Measurements from ENCODE around the gene LIFR. TPM values are rescaled to one million over a fixed set of nuclear protein-coding genes. Genes with fewer than 3 reads are reported as not detected.

The LIFR gene
- total RNA-seq, 1 donor from 2014 or later: 31.3 TPM

DNA sequence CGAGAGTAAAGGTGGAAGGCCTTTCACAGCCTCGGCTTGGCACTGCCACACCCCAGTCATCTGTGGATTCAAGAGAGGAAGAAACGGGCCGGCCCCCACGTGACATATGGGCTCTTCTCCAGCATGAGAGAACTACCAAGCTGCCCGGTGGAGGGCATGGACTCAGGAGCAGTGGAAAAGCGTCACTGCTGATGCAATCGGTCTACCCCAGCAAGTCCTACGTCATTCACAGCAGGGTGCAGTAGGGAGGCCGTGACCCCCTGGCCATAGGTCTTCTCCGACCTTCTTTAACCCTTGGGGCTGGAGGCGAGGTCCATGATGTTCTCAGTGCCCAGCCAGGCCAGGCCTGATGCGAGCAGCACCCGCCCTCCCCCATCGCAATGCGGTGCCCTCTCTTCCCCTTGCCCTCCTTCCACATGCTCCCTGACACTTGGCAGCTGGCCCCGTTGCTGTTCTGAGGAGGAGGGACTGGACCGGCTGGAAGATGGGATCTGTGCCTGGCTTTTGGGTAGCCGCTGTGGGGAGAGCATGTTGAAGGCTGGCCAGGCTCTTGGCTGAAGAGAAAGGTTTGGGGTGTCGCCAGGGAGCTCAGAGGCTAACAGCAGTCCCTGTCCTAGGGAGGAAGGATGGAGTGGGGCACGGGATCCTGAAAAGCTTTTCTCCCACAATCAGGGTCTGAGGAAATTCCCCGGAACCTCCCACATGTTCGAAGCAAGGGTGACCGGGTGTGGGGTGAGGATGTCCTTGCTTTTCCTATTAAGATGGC lies 89.8 kb downstream of the LIFR start:
- DNase-seq (ENCODE audit: low read depth in 2 of 2): peak; percentile 72 to 73

DNA sequence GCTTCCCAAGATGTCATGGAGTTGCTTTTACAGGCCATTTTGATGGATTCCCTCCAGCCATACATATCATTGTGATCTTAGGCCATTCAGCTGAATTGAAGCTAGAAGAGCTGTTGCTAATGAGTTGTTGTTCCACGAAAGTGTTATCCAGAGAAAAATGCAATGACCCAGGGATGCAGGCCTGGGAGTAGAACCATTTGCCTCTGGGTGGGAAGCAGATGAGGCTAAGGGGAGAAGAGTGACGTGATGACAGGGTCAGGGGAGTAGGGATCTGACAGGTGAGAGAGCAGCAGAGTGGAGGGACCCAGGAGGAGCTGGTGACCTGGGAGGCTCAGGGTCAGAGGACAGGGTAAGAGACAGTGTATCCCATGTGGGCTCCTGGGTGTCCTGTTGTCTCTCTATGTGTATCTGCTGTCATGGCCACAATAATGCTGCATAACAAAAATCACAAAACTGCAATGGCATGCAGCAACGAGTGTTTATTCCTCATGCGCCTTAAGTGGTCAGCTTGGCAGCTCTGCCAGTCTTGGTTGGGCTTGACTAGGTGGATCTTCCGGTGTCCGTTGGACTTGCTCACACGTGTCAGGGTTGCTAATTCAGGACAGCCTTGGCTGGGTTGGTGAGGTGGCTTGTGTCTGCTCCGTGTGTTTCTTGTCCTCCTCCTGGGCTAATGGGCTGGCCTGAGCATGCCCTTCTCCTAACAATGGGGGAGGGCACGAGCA lies 90.6 kb downstream of the LIFR start:
- peak in 1 of 2 donors; percentile 43 for DNase-seq (ENCODE audit: low read depth in 2 of 2)

DNA sequence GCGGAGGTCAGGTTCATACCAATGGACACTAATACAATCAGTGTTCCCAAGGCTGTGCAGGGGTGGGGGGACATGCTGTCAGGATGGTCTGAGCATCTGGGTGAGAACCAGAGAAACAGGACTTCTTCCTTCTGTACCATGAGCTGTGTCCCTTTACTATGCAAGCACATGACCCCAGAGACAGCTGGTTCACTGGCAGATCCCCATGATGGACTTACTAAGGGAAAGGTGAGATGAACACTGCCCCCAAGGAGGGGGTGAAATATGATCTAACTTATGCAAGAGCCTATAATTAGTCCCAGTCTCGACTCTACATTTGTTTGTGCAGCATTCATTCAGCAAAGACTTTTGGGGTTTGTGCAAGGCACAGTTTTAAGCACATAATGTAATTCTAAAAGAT lies 91.4 kb downstream of the LIFR start:
- DNase-seq (ENCODE audit: low read depth in 2 of 2): no peak

- DNase-seq (ENCODE audit: low read depth in 2 of 2): peak; percentile 90 to 94
Measured at GRCh38 chr5:38463634-38464521, 92.6 kb downstream of the LIFR start.

DNA sequence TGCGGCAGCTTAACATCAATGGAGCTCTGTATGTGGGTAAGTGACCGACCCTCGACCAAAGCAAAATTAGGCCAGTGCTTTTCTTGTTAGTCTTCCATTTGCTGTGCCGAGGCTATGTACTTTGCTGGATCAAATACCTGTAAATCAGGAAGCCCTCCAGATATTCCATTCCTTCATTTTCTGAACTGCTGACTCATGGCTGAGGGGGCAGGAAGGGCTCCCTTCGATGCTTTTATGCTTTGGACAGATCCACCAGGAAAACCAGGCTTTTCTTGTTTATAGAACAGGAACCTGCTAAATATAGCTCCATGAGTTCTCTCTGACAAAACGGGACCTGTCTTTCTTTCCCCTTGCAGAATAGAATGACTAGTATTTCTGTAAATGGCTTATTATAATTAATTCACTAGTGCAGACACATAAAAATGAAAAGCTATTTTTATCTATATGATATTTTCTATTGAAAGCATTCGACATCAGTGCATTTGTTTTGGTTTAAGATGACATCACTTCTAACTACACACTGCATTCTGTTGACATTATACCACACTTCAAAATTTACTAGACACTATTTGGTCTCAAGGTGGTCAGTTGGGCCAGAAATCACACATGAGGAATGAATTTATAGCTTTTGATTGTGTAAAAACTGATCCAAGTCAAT lies 93.3 kb downstream of the LIFR start:
- DNase-seq (ENCODE audit: low read depth in 2 of 2): peak in 1 of 2 donors; percentile 81

- DNase-seq (ENCODE audit: low read depth in 2 of 2): no peak
Measured at GRCh38 chr5:38458174-38458573, 98.3 kb downstream of the LIFR start.

- no peak for DNase-seq (ENCODE audit: low read depth in 2 of 2)
Measured at GRCh38 chr5:38456657-38457399, 99.6 kb downstream of the LIFR start.

GRCh38 chr5:38455796-38456330 lies 100.6 kb downstream of the LIFR start:
- DNase-seq (ENCODE audit: low read depth in 2 of 2): no peak

DNA sequence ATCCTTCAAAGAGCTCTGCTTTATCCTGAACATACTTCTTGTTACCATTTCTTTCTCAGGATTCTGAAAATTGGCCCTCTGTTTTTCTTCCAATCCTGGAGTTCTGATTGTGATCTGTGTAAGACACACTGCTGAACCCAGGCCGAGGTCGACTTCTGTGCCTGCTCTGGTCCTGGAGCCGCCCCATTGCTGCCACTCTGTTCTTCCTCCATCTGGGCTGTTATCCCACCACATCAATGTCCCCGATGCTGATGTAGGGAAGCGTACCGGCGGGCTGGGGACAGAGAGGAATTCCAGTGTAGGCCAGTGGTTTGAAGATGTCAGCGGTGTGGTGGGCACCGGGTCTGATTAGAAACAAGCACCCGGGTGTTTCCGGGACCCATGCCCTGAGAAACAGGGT lies 102.5 kb downstream of the LIFR start:
- no peak for DNase-seq (ENCODE audit: low read depth in 2 of 2)

DNA sequence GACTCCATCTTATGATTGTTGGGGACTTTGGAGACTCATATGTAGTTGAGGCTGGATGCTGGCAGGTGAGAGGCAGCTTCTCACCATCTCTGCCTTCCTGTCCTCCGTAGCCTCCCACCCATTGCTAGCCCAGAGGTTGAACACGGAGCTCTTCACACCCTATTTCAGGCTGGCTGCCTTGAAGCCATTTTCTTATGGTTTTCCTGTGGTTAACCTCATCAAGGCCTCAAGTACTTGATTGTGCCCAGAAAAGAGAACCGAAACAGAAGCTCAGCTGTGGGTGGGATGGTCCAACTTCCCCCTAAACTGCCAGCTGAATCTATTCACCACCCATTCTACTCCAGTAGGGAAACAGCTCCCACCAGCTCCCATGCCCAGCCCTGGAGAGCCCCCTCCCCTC lies 102.9 kb downstream of the LIFR start:
- no peak for DNase-seq (ENCODE audit: low read depth in 2 of 2)

GRCh38 chr5:38452201-38452600 lies 104.2 kb downstream of the LIFR start:
- DNase-seq (ENCODE audit: low read depth in 2 of 2): no peak

DNA sequence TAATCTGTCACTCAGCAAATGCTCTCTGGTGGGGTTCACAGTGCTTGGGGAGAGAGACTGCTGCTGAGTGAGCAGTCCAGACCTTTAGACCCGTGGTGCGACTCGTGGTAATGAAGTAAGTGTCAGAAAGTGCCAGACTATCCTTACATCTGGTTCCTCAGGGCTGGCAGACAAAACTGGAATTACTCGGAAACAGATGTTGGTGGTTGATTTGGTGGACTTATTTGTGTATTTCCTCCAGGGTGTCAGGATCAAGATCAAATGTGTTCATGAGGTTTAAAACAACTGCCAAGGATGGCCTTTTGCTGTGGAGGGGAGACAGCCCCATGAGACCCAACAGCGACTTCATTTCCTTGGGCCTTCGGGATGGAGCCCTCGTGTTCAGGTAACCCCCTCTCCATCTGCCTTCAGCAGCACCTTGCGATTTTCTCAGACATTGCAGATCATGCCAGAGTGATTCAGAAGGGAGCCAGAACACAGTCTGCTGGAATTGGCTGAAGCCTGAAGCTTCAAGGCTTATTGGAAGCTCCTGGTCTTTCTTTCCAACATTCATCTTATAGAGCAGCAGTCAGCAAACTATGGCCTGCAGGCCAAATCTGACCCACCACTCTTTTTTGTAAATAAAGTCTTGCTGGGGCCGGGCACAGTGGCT lies 105.2 kb downstream of the LIFR start:
- no peak for DNase-seq (ENCODE audit: low read depth in 2 of 2)

DNA sequence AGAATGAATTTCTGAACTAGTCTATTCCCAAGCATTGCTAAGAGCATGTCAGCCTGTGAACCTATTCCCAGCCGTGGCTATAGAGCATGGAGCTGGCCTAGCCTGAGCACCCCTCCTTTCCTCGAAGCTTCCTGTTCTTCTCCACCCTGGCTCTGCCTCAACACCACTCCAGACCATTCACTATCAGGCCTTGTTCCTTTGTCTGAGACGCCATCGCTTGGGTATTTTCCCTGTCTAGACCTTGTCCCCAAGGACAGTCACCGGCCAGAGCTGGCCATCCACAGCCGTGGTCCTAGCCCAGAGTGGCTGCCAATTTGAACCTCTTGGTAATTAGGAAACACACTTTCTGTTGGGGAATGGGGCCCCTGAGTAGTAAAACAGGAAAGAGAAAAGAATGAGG lies 105.8 kb downstream of the LIFR start:
- DNase-seq (ENCODE audit: low read depth in 2 of 2): no peak

DNA sequence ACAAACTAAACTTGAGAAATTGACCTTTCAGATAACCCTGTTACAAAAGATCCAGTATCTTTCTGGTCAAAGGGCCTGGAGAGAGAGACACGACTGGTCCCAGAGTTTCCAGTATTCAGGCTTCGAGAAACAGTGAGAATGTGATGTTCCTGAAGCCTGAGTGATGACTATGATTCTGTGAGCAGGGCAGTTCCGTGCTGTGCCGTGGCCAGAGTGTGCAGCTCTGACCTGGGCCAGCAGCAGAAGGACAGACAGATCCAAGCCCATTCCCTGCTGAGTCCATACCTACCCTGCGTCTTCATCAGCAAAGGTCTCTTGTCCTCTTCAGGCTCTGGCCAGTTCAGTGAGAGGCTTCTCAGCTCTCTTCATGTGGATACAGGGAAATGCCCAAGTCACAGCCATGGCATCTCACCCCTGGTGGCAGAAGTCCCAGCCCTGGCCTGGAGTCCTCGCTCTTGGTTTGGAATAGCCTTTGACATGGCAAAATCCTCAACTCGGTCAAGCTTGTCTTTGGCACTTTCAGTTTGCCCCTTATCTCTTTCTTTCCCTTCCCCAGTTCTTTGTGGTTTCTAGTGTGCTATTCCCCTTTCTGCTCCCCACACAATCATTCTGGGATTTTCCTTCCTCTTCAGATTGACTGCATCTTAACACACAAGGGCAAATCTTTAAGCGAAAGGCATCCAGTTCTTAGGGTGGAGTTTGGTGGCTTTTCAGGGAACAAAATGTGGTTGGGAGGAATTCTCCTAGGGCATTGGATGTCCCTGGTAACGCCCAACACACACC lies 107.7 kb downstream of the LIFR start:
- DNase-seq (ENCODE audit: low read depth in 2 of 2): no peak

- no peak for DNase-seq (ENCODE audit: low read depth in 2 of 2)
Measured at GRCh38 chr5:38447786-38448185, 108.7 kb downstream of the LIFR start.

- no peak for DNase-seq (ENCODE audit: low read depth in 2 of 2)
Measured at GRCh38 chr5:38447056-38447455, 109.4 kb downstream of the LIFR start.

DNA sequence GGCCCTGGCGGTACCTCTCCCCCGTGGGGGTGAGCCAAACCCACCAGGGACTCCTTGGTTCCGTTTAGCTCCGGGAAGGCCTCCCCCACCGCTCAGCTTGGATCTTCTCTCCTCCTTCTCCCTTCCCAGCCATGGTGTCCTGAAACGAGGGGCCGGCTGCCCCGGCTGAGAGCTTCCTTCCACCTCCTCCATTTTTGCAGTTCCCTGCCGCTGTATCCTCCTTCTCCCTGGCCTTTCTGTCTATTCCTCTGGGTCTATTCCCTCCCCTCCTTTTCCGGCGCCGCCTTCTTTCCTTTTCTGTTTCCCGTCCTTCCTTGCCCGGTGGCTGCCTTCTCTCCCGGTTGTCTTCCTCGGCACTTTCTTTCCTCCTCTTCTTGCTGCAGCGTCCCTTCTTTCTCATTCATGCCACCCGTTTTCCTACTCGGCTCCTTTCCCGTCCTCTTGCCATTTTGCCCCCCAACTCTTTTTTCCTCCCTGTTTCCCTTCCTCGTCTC lies 110.4 kb downstream of the LIFR start:
- DNase-seq (ENCODE audit: low read depth in 2 of 2): no peak

DNA sequence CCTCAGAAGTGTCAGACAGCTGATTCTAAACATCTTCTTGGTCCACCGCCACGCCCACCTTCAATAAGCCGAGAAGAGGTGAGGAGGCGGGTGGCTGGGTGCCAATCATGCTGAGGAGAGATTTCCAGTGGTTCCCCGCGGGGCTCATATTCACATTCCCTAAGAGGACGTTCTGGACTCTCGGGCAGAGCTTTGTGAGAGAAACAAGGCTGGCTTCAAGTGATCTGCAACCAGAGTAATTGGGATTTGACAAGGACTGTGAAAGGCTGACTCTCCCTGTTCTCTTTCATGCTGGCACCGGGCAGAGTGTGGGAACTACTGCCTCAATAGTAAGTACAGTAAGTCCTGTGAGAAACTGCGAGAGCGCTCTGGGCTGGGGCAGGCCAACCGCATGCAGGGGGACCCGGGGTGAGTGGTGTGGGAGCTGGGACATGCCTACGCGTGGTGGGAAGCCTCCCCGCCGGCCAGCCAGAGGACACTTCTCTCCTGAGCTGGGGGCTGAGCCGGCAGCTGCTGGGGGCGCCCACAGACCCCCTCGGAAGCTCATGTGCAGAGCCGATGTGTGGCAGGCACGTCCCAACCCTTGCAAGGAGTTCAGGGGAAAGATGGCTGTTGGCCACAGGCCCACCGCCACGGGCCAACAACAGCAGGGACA lies 110.9 kb downstream of the LIFR start:
- no peak for DNase-seq (ENCODE audit: low read depth in 2 of 2)

DNA sequence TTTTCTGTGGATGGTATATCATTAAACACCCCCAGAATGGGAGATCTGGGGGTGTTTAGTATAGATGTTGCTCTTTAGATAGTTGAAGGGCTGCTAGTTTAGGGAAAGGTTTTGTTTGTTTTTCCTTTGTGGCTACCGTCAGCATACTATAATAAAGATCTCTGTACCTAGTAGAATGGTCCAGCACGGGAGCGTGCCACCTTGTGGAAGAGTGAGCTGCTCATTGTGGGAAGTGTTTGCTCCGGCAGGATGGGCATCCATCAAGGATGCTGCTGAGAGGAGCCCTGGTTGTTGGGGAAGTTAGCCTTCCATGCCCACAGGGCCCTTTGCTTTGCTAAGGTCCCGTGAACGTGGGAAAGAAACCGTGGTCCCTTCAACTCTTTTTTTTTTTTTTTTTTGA lies 113.1 kb downstream of the LIFR start:
- no peak for DNase-seq (ENCODE audit: low read depth in 2 of 2)

Data from dermis microvascular lymphatic vessel endothelial cell (primary cell).